ENCODE measurements around the gene CAPN11. TPM values are rescaled to one million over a fixed set of nuclear protein-coding genes. Genes with fewer than 3 reads are reported as not detected.

The CAPN11 gene
- total and polyA plus RNA-seq, 4 donors: 0.08 to 0.19 (median 0.09) TPM; not detected in 1

DNA sequence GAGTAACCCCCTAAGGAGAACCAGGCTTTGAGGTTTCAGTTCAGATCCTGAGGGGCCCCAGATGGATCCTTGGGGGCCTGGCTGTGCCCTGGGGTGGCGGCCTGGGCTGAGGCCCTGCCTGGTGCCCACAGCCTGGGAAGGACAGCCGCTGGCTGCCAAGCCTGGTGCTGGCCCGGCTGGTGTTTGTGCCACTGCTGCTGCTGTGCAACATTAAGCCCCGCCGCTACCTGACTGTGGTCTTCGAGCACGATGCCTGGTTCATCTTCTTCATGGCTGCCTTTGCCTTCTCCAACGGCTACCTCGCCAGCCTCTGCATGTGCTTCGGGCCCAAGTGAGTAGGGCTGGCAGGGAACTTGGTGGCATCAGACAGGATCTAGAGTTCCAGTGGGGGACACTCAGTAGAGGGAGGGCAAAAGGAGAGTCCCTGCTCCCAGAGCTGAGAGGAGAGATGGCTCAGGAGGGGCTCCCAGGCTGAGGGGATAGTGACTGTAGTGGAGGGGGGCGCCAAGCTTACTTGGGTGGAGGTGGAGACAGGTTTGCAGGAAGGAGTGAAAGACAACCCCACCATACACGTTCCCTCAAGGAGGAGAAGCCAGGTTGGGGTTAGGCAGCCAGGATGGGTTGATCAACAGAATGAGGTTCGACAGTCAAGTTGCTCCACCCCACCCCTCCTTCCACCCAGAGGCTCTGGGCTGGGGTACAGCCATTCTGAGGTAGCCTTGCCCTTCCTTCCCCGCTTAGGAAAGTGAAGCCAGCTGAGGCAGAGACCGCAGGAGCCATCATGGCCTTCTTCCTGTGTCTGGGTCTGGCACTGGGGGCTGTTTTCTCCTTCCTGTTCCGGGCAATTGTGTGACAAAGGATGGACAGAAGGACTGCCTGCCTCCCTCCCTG lies 74.3 kb downstream of the CAPN11 start:
- TF ChIP-seq, protein P1, sequence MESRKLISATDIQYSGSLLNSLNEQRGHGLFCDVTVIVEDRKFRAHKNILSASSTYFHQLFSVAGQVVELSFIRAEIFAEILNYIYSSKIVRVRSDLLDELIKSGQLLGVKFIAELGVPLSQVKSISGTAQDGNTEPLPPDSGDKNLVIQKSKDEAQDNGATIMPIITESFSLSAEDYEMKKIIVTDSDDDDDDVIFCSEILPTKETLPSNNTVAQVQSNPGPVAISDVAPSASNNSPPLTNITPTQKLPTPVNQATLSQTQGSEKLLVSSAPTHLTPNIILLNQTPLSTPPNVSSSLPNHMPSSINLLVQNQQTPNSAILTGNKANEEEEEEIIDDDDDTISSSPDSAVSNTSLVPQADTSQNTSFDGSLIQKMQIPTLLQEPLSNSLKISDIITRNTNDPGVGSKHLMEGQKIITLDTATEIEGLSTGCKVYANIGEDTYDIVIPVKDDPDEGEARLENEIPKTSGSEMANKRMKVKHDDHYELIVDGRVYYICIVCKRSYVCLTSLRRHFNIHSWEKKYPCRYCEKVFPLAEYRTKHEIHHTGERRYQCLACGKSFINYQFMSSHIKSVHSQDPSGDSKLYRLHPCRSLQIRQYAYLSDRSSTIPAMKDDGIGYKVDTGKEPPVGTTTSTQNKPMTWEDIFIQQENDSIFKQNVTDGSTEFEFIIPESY (IDR thresholded peaks at IDR 0.05): no peak
- TF ChIP-seq NR2F2 (IDR thresholded peaks at IDR 0.05) (no peak), SP1 (IDR thresholded peaks at IDR 0.05) (no peak), TAF1 (conservative IDR thresholded peaks at IDR 0.05) (no peak), RAD21 (IDR thresholded peaks at IDR 0.05) (no peak), HNF4A (conservative IDR thresholded peaks at IDR 0.05) (no peak), GABPA (IDR thresholded peaks at IDR 0.05 in 1 of 2, conservative IDR thresholded peaks at IDR 0.05 in 1 of 2) (no peak), FOXA1 (IDR thresholded peaks at IDR 0.05) (no peak), JUND (IDR thresholded peaks at IDR 0.05) (no peak), RXRA (IDR thresholded peaks at IDR 0.05) (no peak), EGR1 (IDR thresholded peaks at IDR 0.05; ENCODE audit: low read depth in 2 of 2) (no peak), HNF4G (IDR thresholded peaks at IDR 0.05) (no peak), FOXA2 (IDR thresholded peaks at IDR 0.05) (no peak), YY1 (IDR thresholded peaks at IDR 0.05) (no peak)
- TF ChIP-seq, protein P2, sequence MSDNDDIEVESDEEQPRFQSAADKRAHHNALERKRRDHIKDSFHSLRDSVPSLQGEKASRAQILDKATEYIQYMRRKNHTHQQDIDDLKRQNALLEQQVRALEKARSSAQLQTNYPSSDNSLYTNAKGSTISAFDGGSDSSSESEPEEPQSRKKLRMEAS (IDR thresholded peaks at IDR 0.05): no peak
- TF ChIP-seq, protein P3, sequence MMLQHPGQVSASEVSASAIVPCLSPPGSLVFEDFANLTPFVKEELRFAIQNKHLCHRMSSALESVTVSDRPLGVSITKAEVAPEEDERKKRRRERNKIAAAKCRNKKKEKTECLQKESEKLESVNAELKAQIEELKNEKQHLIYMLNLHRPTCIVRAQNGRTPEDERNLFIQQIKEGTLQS (IDR thresholded peaks at IDR 0.05): no peak
- TF ChIP-seq, protein P4, sequence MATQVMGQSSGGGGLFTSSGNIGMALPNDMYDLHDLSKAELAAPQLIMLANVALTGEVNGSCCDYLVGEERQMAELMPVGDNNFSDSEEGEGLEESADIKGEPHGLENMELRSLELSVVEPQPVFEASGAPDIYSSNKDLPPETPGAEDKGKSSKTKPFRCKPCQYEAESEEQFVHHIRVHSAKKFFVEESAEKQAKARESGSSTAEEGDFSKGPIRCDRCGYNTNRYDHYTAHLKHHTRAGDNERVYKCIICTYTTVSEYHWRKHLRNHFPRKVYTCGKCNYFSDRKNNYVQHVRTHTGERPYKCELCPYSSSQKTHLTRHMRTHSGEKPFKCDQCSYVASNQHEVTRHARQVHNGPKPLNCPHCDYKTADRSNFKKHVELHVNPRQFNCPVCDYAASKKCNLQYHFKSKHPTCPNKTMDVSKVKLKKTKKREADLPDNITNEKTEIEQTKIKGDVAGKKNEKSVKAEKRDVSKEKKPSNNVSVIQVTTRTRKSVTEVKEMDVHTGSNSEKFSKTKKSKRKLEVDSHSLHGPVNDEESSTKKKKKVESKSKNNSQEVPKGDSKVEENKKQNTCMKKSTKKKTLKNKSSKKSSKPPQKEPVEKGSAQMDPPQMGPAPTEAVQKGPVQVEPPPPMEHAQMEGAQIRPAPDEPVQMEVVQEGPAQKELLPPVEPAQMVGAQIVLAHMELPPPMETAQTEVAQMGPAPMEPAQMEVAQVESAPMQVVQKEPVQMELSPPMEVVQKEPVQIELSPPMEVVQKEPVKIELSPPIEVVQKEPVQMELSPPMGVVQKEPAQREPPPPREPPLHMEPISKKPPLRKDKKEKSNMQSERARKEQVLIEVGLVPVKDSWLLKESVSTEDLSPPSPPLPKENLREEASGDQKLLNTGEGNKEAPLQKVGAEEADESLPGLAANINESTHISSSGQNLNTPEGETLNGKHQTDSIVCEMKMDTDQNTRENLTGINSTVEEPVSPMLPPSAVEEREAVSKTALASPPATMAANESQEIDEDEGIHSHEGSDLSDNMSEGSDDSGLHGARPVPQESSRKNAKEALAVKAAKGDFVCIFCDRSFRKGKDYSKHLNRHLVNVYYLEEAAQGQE (IDR thresholded peaks at IDR 0.05): no peak
- TF ChIP-seq, protein P5, sequence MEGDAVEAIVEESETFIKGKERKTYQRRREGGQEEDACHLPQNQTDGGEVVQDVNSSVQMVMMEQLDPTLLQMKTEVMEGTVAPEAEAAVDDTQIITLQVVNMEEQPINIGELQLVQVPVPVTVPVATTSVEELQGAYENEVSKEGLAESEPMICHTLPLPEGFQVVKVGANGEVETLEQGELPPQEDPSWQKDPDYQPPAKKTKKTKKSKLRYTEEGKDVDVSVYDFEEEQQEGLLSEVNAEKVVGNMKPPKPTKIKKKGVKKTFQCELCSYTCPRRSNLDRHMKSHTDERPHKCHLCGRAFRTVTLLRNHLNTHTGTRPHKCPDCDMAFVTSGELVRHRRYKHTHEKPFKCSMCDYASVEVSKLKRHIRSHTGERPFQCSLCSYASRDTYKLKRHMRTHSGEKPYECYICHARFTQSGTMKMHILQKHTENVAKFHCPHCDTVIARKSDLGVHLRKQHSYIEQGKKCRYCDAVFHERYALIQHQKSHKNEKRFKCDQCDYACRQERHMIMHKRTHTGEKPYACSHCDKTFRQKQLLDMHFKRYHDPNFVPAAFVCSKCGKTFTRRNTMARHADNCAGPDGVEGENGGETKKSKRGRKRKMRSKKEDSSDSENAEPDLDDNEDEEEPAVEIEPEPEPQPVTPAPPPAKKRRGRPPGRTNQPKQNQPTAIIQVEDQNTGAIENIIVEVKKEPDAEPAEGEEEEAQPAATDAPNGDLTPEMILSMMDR (IDR thresholded peaks at IDR 0.05; ENCODE audit: low read depth, low read length, missing input control): no peak
- WGBS: 84% methylated on average over 16 of the region's 16 CpGs
- peak overlapping the region; percentile 97 to 99 for H3K27ac ChIP-seq (ENCODE audit: low read depth in 1 of 2, low read length in 2 of 2)

More for the DNA sequence above, 74.3 kb downstream of the CAPN11 start:
- Histone ChIP-seq H3K4me3 (ENCODE audit: low read depth in 1 of 3, low read length in 3 of 3) (no peak overlapping the region), H3K27me3 (ENCODE audit: control insufficient read depth in 4 of 4, insufficient read depth in 4 of 4, low read length in 3 of 4) (no peaks in the 10 kb centered on the region), H3K9ac (ENCODE audit: low read depth in 1 of 2, low read length in 2 of 2) (no peak overlapping the region), H3K4me1 (ENCODE audit: control insufficient read depth in 4 of 4, insufficient read depth in 4 of 4, low read length in 3 of 4) (peaks cover 30 to 81% (median 67%) of the 10 kb centered on the region in 4 donors), H3K9me3 (ENCODE audit: control insufficient read depth in 4 of 4, low read length in 3 of 4) (no peaks in the 10 kb centered on the region), H3K36me3 (ENCODE audit: control insufficient read depth in 4 of 4, insufficient read depth in 3 of 4, low read depth in 1 of 4, low read length in 3 of 4) (peaks cover 0 to 4% (median 2%) of the 10 kb centered on the region in 4 donors)
- no peak for DNase-seq (ENCODE audit: low spot score)

All from liver (tissue), 9 donors.